Liver (tissue), 9 donors: ENCODE results near the gene MFSD6. TPM values are rescaled to one million over a fixed set of nuclear protein-coding genes. Genes with fewer than 3 reads are reported as not detected.

Experiments used
- DNase-seq: peaks from one replicate; pipeline ENCODE4 v3.0.0-alpha.2; 2017; ENCODE audit warnings: low spot score
- H3K27ac ChIP-seq, 2 donors: one replicate each; pipeline ENCODE4 v1.7.0; 2013; ENCODE audit warnings: inconsistent platforms in 2 of 2, low read length in 2 of 2, control low read depth in 1 of 2, low read depth in 1 of 2, mild to moderate bottlenecking in 1 of 2
- H3K27me3 ChIP-seq, 4 donors: one replicate each; pipeline versions ENCODE4 v1.6.1 to v1.7.0; 2013; ENCODE audit warnings: low read length in 3 of 4, inconsistent platforms in 1 of 4, mild to moderate bottlenecking in 1 of 4, moderate library complexity in 1 of 4; ENCODE audit not compliant: control insufficient read depth in 4 of 4, insufficient read depth in 4 of 4
- H3K36me3 ChIP-seq, 4 donors: one replicate each; pipeline versions ENCODE4 v1.6.1 to v1.7.0; 2013; ENCODE audit warnings: low read length in 3 of 4, mild to moderate bottlenecking in 3 of 4, low read depth in 1 of 4, moderate library complexity in 1 of 4; ENCODE audit not compliant: control insufficient read depth in 4 of 4, insufficient read depth in 3 of 4
- H3K4me1 ChIP-seq, 4 donors: one replicate each; pipeline versions ENCODE4 v1.6.1 to v1.7.0; 2013; ENCODE audit warnings: low read length in 3 of 4, mild to moderate bottlenecking in 3 of 4, moderate library complexity in 1 of 4; ENCODE audit not compliant: control insufficient read depth in 4 of 4, insufficient read depth in 4 of 4
- H3K4me3 ChIP-seq, 3 donors: one replicate each; pipeline versions ENCODE4 v1.6.1 to v1.7.0; 2013; ENCODE audit warnings: low read length in 3 of 3, control low read depth in 1 of 3, low read depth in 1 of 3, mild to moderate bottlenecking in 1 of 3
- H3K9ac ChIP-seq, 2 donors: one replicate each; pipeline ENCODE4 v1.7.0; 2013; ENCODE audit warnings: low read length in 2 of 2, mild to moderate bottlenecking in 2 of 2, moderate library complexity in 2 of 2, control low read depth in 1 of 2, low read depth in 1 of 2
- H3K9me3 ChIP-seq, 4 donors: one replicate each; pipeline versions ENCODE4 v1.6.1 to v1.7.0; 2013; ENCODE audit warnings: low read length in 3 of 4; ENCODE audit not compliant: control insufficient read depth in 4 of 4
- ATF3 ChIP-seq: IDR thresholded peaks from 2 replicates; pipeline ENCODE4 v1.6.1; 2016; ENCODE audit warnings: antibody characterized with exemption
- CTCF ChIP-seq: fragments of 150-350 bp; IDR thresholded peaks from 2 replicates; pipeline ENCODE4 v1.5.1; 2017; ENCODE audit warnings: improper control_type of control experiment, low read depth, low read length; ENCODE audit not compliant: missing input control
- EGR1 ChIP-seq, 2 donors: IDR thresholded peaks; 2 replicates each; pipeline ENCODE4 v1.6.1; 2016 to 2018; ENCODE audit warnings: antibody characterized with exemption in 2 of 2, low read depth in 2 of 2
- FOXA1 ChIP-seq: IDR thresholded peaks from 2 replicates; pipeline ENCODE4 v1.6.1; 2016; ENCODE audit warnings: antibody characterized with exemption
- FOXA2 ChIP-seq: IDR thresholded peaks from 2 replicates; pipeline ENCODE4 v1.6.1; 2016; ENCODE audit warnings: antibody characterized with exemption
- GABPA ChIP-seq, 2 donors: IDR thresholded peaks in 1 of 2; conservative IDR thresholded peaks in 1 of 2; 2 replicates each; pipeline ENCODE4 v1.6.1; 2016; ENCODE audit warnings: antibody characterized with exemption in 2 of 2, mild to moderate bottlenecking in 1 of 2, moderate library complexity in 1 of 2
- HNF4A ChIP-seq, 2 donors: conservative IDR thresholded peaks; 2 replicates each; pipeline ENCODE4 v1.6.1; 2016; ENCODE audit warnings: antibody characterized with exemption in 2 of 2, mild to moderate bottlenecking in 2 of 2
- HNF4G ChIP-seq: IDR thresholded peaks from 2 replicates; pipeline ENCODE4 v1.6.1; 2016; ENCODE audit warnings: antibody characterized with exemption
- JUND ChIP-seq, 2 donors: IDR thresholded peaks; 2 replicates each; pipeline ENCODE4 v1.6.1; 2016; ENCODE audit warnings: antibody characterized with exemption in 2 of 2
- MAX ChIP-seq: IDR thresholded peaks from 2 replicates; pipeline ENCODE4 v1.6.1; 2016; ENCODE audit warnings: antibody characterized with exemption
- NR2F2 ChIP-seq: IDR thresholded peaks from 2 replicates; pipeline ENCODE4 v1.6.1; 2016; ENCODE audit warnings: antibody characterized with exemption
- RAD21 ChIP-seq, 2 donors: IDR thresholded peaks; 2 replicates each; pipeline ENCODE4 v1.6.1; 2016; ENCODE audit warnings: antibody characterized with exemption in 2 of 2, mild to moderate bottlenecking in 2 of 2
- REST ChIP-seq: IDR thresholded peaks from 2 replicates; pipeline ENCODE4 v1.6.1; 2016; ENCODE audit warnings: antibody characterized with exemption, mild to moderate bottlenecking
- RXRA ChIP-seq, 2 donors: IDR thresholded peaks; 2 replicates each; pipeline ENCODE4 v1.6.1; 2017 to 2018; ENCODE audit warnings: antibody characterized with exemption in 2 of 2, mild to moderate bottlenecking in 1 of 2
- SP1 ChIP-seq: IDR thresholded peaks from 2 replicates; pipeline ENCODE4 v1.6.1; 2018; ENCODE audit warnings: antibody characterized with exemption, mild to moderate bottlenecking
- TAF1 ChIP-seq: conservative IDR thresholded peaks from 2 replicates; pipeline ENCODE4 v1.6.1; 2016; ENCODE audit warnings: antibody characterized with exemption, mild to moderate bottlenecking
- YY1 ChIP-seq: IDR thresholded peaks from 2 replicates; pipeline ENCODE4 v1.6.1; 2016; ENCODE audit warnings: antibody characterized with exemption, mild to moderate bottlenecking
- ZBTB33 ChIP-seq: IDR thresholded peaks from 2 replicates; pipeline ENCODE4 v1.6.1; 2016; ENCODE audit warnings: antibody characterized with exemption
- WGBS: extraction: QIAGEN DNeasy Blood & Tissue Kit; methylation state at CpG from one replicate; pipeline ENCODE4 v1.1.7; 2013; 5-methylcytosine and 5-hydroxymethylcytosine counted together
- polyA plus RNA-seq, 2 donors: library from polyadenylated mRNA; stranded (reverse) in 1 of 2; unstranded in 1 of 2; fragments of 200-250 nt in 1 of 2; fragments of >200 nt in 1 of 2; fragmentation: Nextera tagmentation in 1 of 2; extraction: Ambion mirVana in 1 of 2; gene quantifications; one replicate each; pipeline versions ENCODE4 v1.2.1 to v1.2.3, GENCODE V29; 2013 to 2015
- total RNA-seq, 2 donors: library from RNA; depleted of rRNA; stranded (reverse); fragments of >200 nt; gene quantifications; one replicate each; pipeline ENCODE4 v1.2.3, GENCODE V29; 2014
- donor health status: healthy.
- donor health status: healthy.
- donor health status: healthy.
- donor health status: healthy.
- donor health status: healthy.

MFSD6 gene
- total and polyA plus RNA-seq, 4 donors = 0.83 to 9.5 (median 2.4) TPM

- Histone ChIP-seq H3K36me3 (no peaks in the 10 kb centered on the region), H3K4me3 (no peak overlapping the region), H3K9me3 (no peaks in the 10 kb centered on the region), H3K4me1 (peaks cover 0 to 2% (median 0%) of the 10 kb centered on the region in 4 donors), H3K9ac (no peak overlapping the region), H3K27ac (no peak overlapping the region), H3K27me3 (no peaks in the 10 kb centered on the region)
- no peak for TF ChIP-seq JUND (IDR thresholded peaks at IDR 0.05)
- no peak for TF ChIP-seq SP1
- no peak for TF ChIP-seq FOXA1
- TF ChIP-seq EGR1 (IDR thresholded peaks at IDR 0.05; ENCODE audit: low read depth in 2 of 2) = no peak
- TF ChIP-seq HNF4G = no peak
- TF ChIP-seq GABPA (IDR thresholded peaks at IDR 0.05 in 1 of 2, conservative IDR thresholded peaks at IDR 0.05 in 1 of 2) = no peak
- TF ChIP-seq REST = no peak
- TF ChIP-seq TAF1 = no peak
- no peak for TF ChIP-seq MAX
- no peak for TF ChIP-seq ATF3
- TF ChIP-seq RAD21 (IDR thresholded peaks at IDR 0.05) = no peak
- TF ChIP-seq NR2F2 = no peak
- no peak for TF ChIP-seq ZBTB33
- TF ChIP-seq FOXA2 = no peak
- TF ChIP-seq HNF4A (conservative IDR thresholded peaks at IDR 0.05) = no peak
- no peak for TF ChIP-seq CTCF
- TF ChIP-seq YY1 = no peak
- TF ChIP-seq RXRA (IDR thresholded peaks at IDR 0.05) = no peak
- no peak for DNase-seq
- 99% methylated on average over 4 of the region's 4 CpGs for WGBS
Observed at GRCh38 chr2:190415251-190415650, 7.1 kb downstream of the MFSD6 start.
